Measurements from ENCODE around the gene DDR1.

The DDR1 gene

DNA sequence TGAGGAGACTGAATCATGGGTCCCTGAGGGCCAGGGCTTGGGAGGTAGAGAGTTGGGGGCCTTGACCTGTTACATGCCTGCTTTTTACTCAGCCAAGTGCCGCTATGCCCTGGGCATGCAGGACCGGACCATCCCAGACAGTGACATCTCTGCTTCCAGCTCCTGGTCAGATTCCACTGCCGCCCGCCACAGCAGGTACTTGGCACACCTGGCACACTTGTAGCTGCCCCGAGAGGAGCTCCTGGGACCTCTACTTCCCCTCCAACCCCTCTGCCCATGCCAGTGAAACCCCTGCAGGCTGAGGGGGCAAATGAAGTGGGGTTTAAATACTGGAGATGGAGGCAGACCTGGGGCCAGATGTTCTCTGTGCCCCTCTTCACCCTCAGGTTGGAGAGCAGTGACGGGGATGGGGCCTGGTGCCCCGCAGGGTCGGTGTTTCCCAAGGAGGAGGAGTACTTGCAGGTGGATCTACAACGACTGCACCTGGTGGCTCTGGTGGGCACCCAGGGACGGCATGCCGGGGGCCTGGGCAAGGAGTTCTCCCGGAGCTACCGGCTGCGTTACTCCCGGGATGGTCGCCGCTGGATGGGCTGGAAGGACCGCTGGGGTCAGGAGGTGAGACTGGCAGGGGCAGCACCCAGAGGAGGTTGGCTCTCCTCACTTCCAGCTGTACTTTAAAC is 4.6 kb downstream of the DDR1 start:
- no peak for DNase-seq (ENCODE audit: low read depth, low spot score)
- POLR2A ChIA-PET = no interaction called here
- H3K4me3 ChIP-seq (ENCODE audit: low read depth, low read length) = no peak overlapping the region
- TF ChIP-seq, protein P1, sequence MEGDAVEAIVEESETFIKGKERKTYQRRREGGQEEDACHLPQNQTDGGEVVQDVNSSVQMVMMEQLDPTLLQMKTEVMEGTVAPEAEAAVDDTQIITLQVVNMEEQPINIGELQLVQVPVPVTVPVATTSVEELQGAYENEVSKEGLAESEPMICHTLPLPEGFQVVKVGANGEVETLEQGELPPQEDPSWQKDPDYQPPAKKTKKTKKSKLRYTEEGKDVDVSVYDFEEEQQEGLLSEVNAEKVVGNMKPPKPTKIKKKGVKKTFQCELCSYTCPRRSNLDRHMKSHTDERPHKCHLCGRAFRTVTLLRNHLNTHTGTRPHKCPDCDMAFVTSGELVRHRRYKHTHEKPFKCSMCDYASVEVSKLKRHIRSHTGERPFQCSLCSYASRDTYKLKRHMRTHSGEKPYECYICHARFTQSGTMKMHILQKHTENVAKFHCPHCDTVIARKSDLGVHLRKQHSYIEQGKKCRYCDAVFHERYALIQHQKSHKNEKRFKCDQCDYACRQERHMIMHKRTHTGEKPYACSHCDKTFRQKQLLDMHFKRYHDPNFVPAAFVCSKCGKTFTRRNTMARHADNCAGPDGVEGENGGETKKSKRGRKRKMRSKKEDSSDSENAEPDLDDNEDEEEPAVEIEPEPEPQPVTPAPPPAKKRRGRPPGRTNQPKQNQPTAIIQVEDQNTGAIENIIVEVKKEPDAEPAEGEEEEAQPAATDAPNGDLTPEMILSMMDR (IDR thresholded peaks at IDR 0.05; ENCODE audit: insufficient read depth, low read length, missing control alignments) = no peak
- CTCF ChIA-PET = interaction anchor here (0.7 to 3.7 kb wide), 12 partner anchors 9 to 198 kb away, joined by 3 to 18 read pairs (median 9); no protein-coding TSS in a partner anchor

DNA sequence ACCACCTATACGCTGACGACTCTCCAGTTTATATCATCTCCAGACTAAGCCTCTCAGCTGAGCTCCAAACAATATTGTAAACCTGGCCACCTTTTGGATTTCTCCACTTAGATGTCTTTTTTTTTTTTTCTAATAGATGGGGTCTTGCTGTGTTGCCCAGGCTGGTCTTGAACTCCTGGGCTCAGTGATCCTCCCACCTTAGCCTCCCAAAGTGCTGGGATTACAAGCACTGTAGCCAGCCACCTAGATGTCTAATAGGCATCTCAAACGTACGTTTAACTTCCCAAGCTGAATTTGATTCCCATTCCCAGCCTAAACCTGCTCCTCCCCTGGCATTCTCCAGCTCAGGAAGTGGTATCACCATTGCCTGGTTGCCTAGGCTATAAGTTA is 5.2 kb downstream of the DDR1 start:
- POLR2A ChIA-PET = no interaction called here
- CTCF ChIA-PET = interaction anchor here (0.7 to 3.7 kb wide), 12 partner anchors 9 to 198 kb away, joined by 3 to 18 read pairs (median 8); no protein-coding TSS in a partner anchor
- DNase-seq (ENCODE audit: low read depth, low spot score) = no peak
- H3K4me3 ChIP-seq (ENCODE audit: low read depth, low read length) = no peak overlapping the region
- TF ChIP-seq, protein P1 (IDR thresholded peaks at IDR 0.05; ENCODE audit: insufficient read depth, low read length, missing control alignments) = no peak

DNA sequence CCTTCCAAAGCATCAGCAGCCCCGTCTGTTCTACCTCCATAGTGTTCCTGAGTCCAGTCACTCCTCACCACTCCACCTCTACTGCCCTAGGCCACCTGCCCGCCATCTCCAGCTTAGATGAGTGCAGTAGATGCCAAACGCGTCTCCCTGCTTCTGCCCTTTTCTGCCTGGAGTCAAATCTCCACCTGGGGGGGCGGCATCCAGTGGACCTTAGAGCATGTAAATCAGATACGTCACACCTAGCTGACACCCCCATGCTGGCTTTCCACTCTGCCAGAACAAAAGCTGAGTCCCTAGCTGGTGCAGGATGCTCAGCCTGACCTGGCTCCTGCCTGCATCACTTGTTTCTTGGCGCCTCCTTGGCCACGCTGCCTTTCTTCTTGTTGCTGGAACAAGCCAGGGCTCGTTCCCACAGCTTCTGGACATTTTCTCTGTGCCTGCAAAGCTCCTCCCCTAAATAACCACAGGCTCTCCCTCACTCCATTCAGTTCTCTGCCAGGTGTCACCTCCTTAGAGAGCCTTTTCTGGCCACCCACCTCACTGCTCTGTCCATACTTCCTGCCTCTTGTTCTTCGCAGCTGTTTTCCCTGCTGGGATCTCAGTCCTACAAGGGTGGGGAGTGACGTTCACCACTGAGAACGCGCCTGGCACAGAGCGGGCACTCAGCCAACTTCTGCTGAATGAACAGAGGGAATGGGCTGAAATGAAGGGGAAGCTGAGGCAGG is 5.8 kb downstream of the DDR1 start:
- TF ChIP-seq, protein P1 (IDR thresholded peaks at IDR 0.05; ENCODE audit: insufficient read depth, low read length, missing control alignments) = no peak
- H3K4me3 ChIP-seq (ENCODE audit: low read depth, low read length) = no peak overlapping the region
- POLR2A ChIA-PET = no interaction called here
- CTCF ChIA-PET = interaction anchor here (0.7 to 3.7 kb wide), 13 partner anchors 8 to 197 kb away, joined by 3 to 18 read pairs (median 6); no protein-coding TSS in a partner anchor
- DNase-seq (ENCODE audit: low read depth, low spot score) = no peak

DNA sequence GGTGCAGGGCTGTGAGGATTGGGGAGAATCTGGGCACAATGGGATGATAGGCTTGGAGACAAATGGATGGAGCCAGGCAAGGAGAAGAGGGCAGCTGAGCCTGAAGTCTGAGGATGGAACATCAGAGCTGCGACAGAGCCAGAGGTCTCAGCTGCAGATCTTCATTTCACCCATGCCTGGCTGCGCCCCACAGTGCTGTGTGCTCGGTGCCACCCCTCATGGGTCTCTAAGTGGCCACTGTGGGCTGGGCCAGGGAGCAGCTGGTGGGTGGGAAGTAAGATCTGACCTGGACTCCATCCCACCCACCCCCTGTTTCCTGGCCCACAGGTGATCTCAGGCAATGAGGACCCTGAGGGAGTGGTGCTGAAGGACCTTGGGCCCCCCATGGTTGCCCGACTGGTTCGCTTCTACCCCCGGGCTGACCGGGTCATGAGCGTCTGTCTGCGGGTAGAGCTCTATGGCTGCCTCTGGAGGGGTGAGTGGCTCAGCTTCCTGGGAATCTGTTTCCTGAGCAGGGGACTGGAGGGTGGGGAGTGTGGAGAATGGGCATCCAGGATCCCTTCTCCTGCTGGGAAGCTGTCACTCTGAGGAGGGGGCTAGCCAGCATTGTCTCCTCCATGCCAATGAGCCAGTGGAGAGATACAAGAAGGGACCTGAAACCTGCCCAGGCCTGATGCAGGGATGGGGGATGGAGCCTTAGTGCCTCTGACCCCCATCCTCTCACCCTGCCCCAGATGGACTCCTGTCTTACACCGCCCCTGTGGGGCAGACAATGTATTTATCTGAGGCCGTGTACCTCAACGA is 6.5 kb downstream of the DDR1 start:
- TF ChIP-seq, protein P1 (IDR thresholded peaks at IDR 0.05; ENCODE audit: insufficient read depth, low read length, missing control alignments) = no peak
- H3K4me3 ChIP-seq (ENCODE audit: low read depth, low read length) = no peak overlapping the region
- CTCF ChIA-PET = interaction anchor here (1.0 to 2.8 kb wide), 8 partner anchors 8 to 196 kb away, joined by 3 to 18 read pairs (median 8); no protein-coding TSS in a partner anchor
- no peak for DNase-seq (ENCODE audit: low read depth, low spot score)
- POLR2A ChIA-PET = no interaction called here

DNA sequence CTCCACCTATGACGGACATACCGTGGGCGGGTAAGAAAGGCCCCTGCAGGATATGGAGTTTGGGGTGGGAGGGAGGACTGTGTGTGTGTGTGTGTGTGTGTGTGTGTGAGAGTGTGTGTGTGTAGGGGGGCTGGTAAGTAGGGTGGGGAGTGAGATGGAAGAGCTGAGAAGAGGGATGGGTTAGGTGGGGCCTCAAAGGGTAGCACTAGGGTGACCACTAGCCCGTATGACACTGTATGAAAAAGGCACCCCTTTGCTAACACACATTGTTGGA is 7.1 kb downstream of the DDR1 start:
- ChIA-PET CTCF (interaction anchor here (1.0 to 2.3 kb wide), 4 partner anchors 9 to 24 kb away, joined by 3 to 9 read pairs (median 4); no protein-coding TSS in a partner anchor), POLR2A (no interaction called here)
- TF ChIP-seq, protein P1 (IDR thresholded peaks at IDR 0.05; ENCODE audit: insufficient read depth, low read length, missing control alignments) = no peak
- H3K4me3 ChIP-seq (ENCODE audit: low read depth, low read length) = no peak overlapping the region
- no peak for DNase-seq (ENCODE audit: low read depth, low spot score)

All from AG04449 (cell line).